H1 (cell line): ENCODE measurements around the gene DEK. TPM values are rescaled to one million over a fixed set of nuclear protein-coding genes. Genes with fewer than 3 reads are reported as not detected.

Experiments
- GABPA ChIP-seq: IDR thresholded peaks from 2 replicates; pipeline ENCODE4 v1.6.1; 2011; ENCODE audit warnings: mild to moderate bottlenecking, low read length, moderate library complexity, borderline replicate concordance; ENCODE audit not compliant: insufficient read depth
- KDM1A ChIP-seq: fragments of 200-600, 300-600 bp; sonication (generic); IDR thresholded peaks from 2 replicates; pipeline ENCODE4 v1.7.1; 2016; ENCODE audit warnings: mild to moderate bottlenecking, low read length, borderline replicate concordance
- KDM4A ChIP-seq: IDR thresholded peaks from one replicate; pipeline ENCODE4 v1.7.1; 2012; ENCODE audit warnings: low read depth, mild to moderate bottlenecking, moderate library complexity, low read length, inconsistent platforms; ENCODE audit not compliant: severe bottlenecking
- MAFK ChIP-seq: IDR thresholded peaks from 2 replicates; pipeline ENCODE4 v1.6.1; 2012; ENCODE audit warnings: low read depth, mild to moderate bottlenecking, improper control_type of control experiment, low read length
- NANOG ChIP-seq: IDR thresholded peaks from 2 replicates; pipeline ENCODE4 v1.6.1; 2011; ENCODE audit warnings: low read length, low read depth, mild to moderate bottlenecking, inconsistent platforms; ENCODE audit not compliant: insufficient read depth, poor library complexity, severe bottlenecking
- NRF1 ChIP-seq: IDR thresholded peaks from 2 replicates; pipeline ENCODE4 v1.6.1; 2011; ENCODE audit warnings: mild to moderate bottlenecking, low read depth, low read length, improper control_type of control experiment
- POU5F1 ChIP-seq: IDR thresholded peaks from 2 replicates; pipeline ENCODE4 v1.6.1; 2011; ENCODE audit warnings: low read depth, mild to moderate bottlenecking, low read length, moderate library complexity
- RAD21 ChIP-seq, 2 experiments: IDR thresholded peaks in 1 of 2; conservative IDR thresholded peaks in 1 of 2; 2 replicates each; pipeline ENCODE4 v1.6.1; 2011; ENCODE audit warnings: low read depth in 2 of 2, low read length in 2 of 2, improper control_type of control experiment in 1 of 2, inconsistent platforms in 1 of 2, mild to moderate bottlenecking in 1 of 2, moderate library complexity in 1 of 2
- SIX5 ChIP-seq: IDR thresholded peaks from 2 replicates; pipeline ENCODE4 v1.6.1; 2011; ENCODE audit warnings: mild to moderate bottlenecking, low read depth, low read length
- SP2 ChIP-seq: IDR thresholded peaks from 2 replicates; pipeline ENCODE4 v1.6.1; 2012; ENCODE audit warnings: mild to moderate bottlenecking, low read length, inconsistent platforms
- SP4 ChIP-seq: IDR thresholded peaks from 2 replicates; pipeline ENCODE4 v1.6.1; 2012; ENCODE audit warnings: low read length, inconsistent platforms
- TAF1 ChIP-seq: IDR thresholded peaks from 2 replicates; pipeline ENCODE4 v1.6.1; 2011; ENCODE audit warnings: mild to moderate bottlenecking, low read depth, low read length
- TCF12 ChIP-seq: IDR thresholded peaks from 2 replicates; pipeline ENCODE4 v1.6.1; 2011; ENCODE audit warnings: low read depth, mild to moderate bottlenecking, low read length
- ZNF274 ChIP-seq: IDR thresholded peaks from 2 replicates; pipeline ENCODE4 v1.7.0; 2012; ENCODE audit warnings: low read length, borderline replicate concordance; ENCODE audit errors: extremely low read depth
- polyA plus RNA-seq, 7 experiments: library from polyadenylated mRNA; depleted of rRNA in 3 of 7; stranded (reverse) in 5 of 7; unstranded in 2 of 7; fragments of >200 nt in 5 of 7; fragments of 200-250 nt in 2 of 7; gene quantifications; 1 replicate in 5 of 7; 2 replicates in 1 of 7; 4 replicates in 1 of 7; pipeline versions ENCODE4 v1.2.1 to v1.2.3, GENCODE V29; 2011 to 2013; ENCODE audit warnings: missing spikeins in 2 of 7, mixed read lengths in 2 of 7
- total RNA-seq: library from RNA; stranded (reverse); fragmentation: NEBNext Ultra II Directional; extraction: Animal tissue kit (Norgen Biotek cat#: 25700); gene quantifications from 2 replicates; pipeline ENCODE4 v1.2.1, GENCODE V29; 2021

Gene DEK
- total and polyA plus RNA-seq, 2 of the 8 experiments (the other 6 are each of a cell fraction or from before 2014, with no cell fraction given) = 40.0 to 228 TPM

GRCh38 chr6:18186033-18186432, 78.3 kb downstream of the DEK start (continued):
- TF ChIP-seq MAFK = no peak
- no peak for TF ChIP-seq NANOG
- TF ChIP-seq NRF1 = no peak
- no peak for TF ChIP-seq ZNF274
- no peak for TF ChIP-seq SP4
- no peak for TF ChIP-seq POU5F1
- TF ChIP-seq KDM1A = no peak
- no peak for TF ChIP-seq TAF1
- TF ChIP-seq SP2 = no peak
- TF ChIP-seq TCF12 = peak; percentile 76; the same call in 1 of the 2 replicates
- no peak for TF ChIP-seq KDM4A
- no peak for TF ChIP-seq GABPA
- 0 out of 4 replicates have a peak, but pooled peaks of 1 of the 2 experiments have one; percentile 1 for TF ChIP-seq RAD21 (IDR thresholded peaks at IDR 0.05 in 1 of 2, conservative IDR thresholded peaks at IDR 0.05 in 1 of 2; ENCODE audit: low read depth in 2 of 2, low read length in 2 of 2)
- no peak for TF ChIP-seq SIX5
